HepG2 (cell line): ENCODE results near the gene JPH3. TPM values are rescaled to one million over a fixed set of nuclear protein-coding genes. Genes with fewer than 3 reads are reported as not detected.

ENCODE experiments used
- AGO1 ChIP-seq: fragments of 200-400 bp; formaldehyde crosslinking; IDR thresholded peaks from 2 replicates; pipeline ENCODE4 v1.6.1; 2017; ENCODE audit warnings: mild to moderate bottlenecking, low read depth, low read length, moderate library complexity; ENCODE audit not compliant: poor library complexity, severe bottlenecking
- CBX1 ChIP-seq: IDR thresholded peaks from one replicate; pipeline ENCODE4 v1.6.1; 2016; ENCODE audit warnings: antibody characterized with exemption, low read depth
- CCAR2 ChIP-seq: fragments of 200-400 bp; formaldehyde crosslinking; optimal IDR thresholded peaks from 2 replicates; pipeline ENCODE3; 2018; ENCODE audit warnings: low read depth, mild to moderate bottlenecking, low read length, moderate library complexity
- ETS1 ChIP-seq: sonication (generic); formaldehyde crosslinking; IDR thresholded peaks from 2 replicates; pipeline ENCODE4 v1.4.0; 2020; ENCODE audit warnings: missing genetic modification reagents
- FOXK2 ChIP-seq: fragments of 450-650 bp; IDR thresholded peaks from 2 replicates; pipeline ENCODE4 v1.6.1; 2016
- KDM3A ChIP-seq: IDR thresholded peaks from 2 replicates; pipeline ENCODE4 v1.6.1; 2018; ENCODE audit warnings: low read depth, missing compliant biosample characterization
- LCORL ChIP-seq, 2 experiments: fragments of 450-650 bp in 1 of 2; sonication (generic) in 1 of 2; formaldehyde crosslinking in 1 of 2; IDR thresholded peaks; 2 replicates each; pipeline versions ENCODE4 v1.5.0 to v1.6.1; 2017 to 2020; ENCODE audit warnings: antibody characterized with exemption in 1 of 2, missing genetic modification reagents in 1 of 2
- NFIB ChIP-seq: sonication (generic); formaldehyde crosslinking; IDR thresholded peaks from 2 replicates; pipeline ENCODE4 v1.9.0; 2021; ENCODE audit warnings: missing genetic modification reagents, mild to moderate bottlenecking, borderline replicate concordance
- PHF8 ChIP-seq: sonication (generic); formaldehyde crosslinking; IDR thresholded peaks from 2 replicates; pipeline ENCODE4 v1.5.0; 2020; ENCODE audit warnings: missing genetic modification reagents
- RELA ChIP-seq: sonication (generic); formaldehyde crosslinking; IDR thresholded peaks from 2 replicates; pipeline ENCODE4 v1.4.0; 2020; ENCODE audit warnings: missing genetic modification reagents
- SIN3B ChIP-seq: fragments of 150-350 bp; IDR thresholded peaks from 2 replicates; pipeline ENCODE4 v1.6.1; 2014; ENCODE audit warnings: low read length
- SP2 ChIP-seq: sonication (generic); formaldehyde crosslinking; IDR thresholded peaks from 2 replicates; pipeline ENCODE4 v1.5.1; 2020; ENCODE audit warnings: mild to moderate bottlenecking, missing genetic modification reagents
- THAP8 ChIP-seq: sonication (generic); formaldehyde crosslinking; IDR thresholded peaks from 2 replicates; pipeline ENCODE4 v1.5.1; 2020; ENCODE audit warnings: missing genetic modification reagents, mild to moderate bottlenecking, borderline replicate concordance
- WIZ ChIP-seq: sonication (generic); formaldehyde crosslinking; IDR thresholded peaks from 2 replicates; pipeline ENCODE4 v1.5.1; 2020; ENCODE audit warnings: mild to moderate bottlenecking, missing genetic modification reagents
- ZBTB20 ChIP-seq: sonication (generic); formaldehyde crosslinking; IDR thresholded peaks from 2 replicates; pipeline ENCODE4 v1.8.1; 2023; ENCODE audit warnings: missing genetic modification reagents, low read depth, mild to moderate bottlenecking, borderline replicate concordance
- ZKSCAN1 ChIP-seq: fragments of 150-350 bp; IDR thresholded peaks from 2 replicates; pipeline ENCODE4 v1.6.1; 2014; ENCODE audit warnings: low read length
- ZMYM3 ChIP-seq: sonication (generic); formaldehyde crosslinking; IDR thresholded peaks from 2 replicates; pipeline ENCODE4 v1.5.1; 2020; ENCODE audit warnings: mild to moderate bottlenecking, missing genetic modification reagents
- ZNF253 ChIP-seq: sonication (generic); formaldehyde crosslinking; IDR thresholded peaks from 2 replicates; pipeline ENCODE4 v1.8.0; 2022; ENCODE audit warnings: mild to moderate bottlenecking, missing genetic modification reagents, borderline replicate concordance
- ZNF343 ChIP-seq: sonication (generic); formaldehyde crosslinking; IDR thresholded peaks from 2 replicates; pipeline ENCODE4 v1.4.0; 2020; ENCODE audit warnings: mild to moderate bottlenecking, missing genetic modification reagents
- ZNF512 ChIP-seq: sonication (generic); formaldehyde crosslinking; IDR thresholded peaks from 2 replicates; pipeline ENCODE4 v1.4.0; 2020; ENCODE audit warnings: mild to moderate bottlenecking, missing genetic modification reagents
- ZNF589 ChIP-seq: sonication (generic); formaldehyde crosslinking; conservative IDR thresholded peaks from 2 replicates; pipeline ENCODE4 v1.8.0; 2022; ENCODE audit warnings: mild to moderate bottlenecking, moderate library complexity, missing genetic modification reagents
- ZNF597 ChIP-seq: sonication (generic); formaldehyde crosslinking; IDR thresholded peaks from 2 replicates; pipeline ENCODE4 v1.5.0; 2020; ENCODE audit warnings: missing genetic modification reagents
- ZNF747 ChIP-seq: sonication (generic); formaldehyde crosslinking; IDR thresholded peaks from 2 replicates; pipeline ENCODE4 v1.8.1; 2023; ENCODE audit warnings: missing genetic modification reagents, mild to moderate bottlenecking, borderline replicate concordance
- ZNF883 ChIP-seq: sonication (generic); formaldehyde crosslinking; IDR thresholded peaks from 2 replicates; pipeline ENCODE4 v1.5.1; 2020; ENCODE audit warnings: mild to moderate bottlenecking, missing genetic modification reagents; ENCODE audit errors: not compliant biosample characterization
- ZSCAN31 ChIP-seq: sonication (generic); formaldehyde crosslinking; IDR thresholded peaks from 2 replicates; pipeline ENCODE4 v1.5.0; 2020; ENCODE audit warnings: low read depth, mild to moderate bottlenecking, missing genetic modification reagents
- polyA plus RNA-seq, 8 experiments: library from polyadenylated mRNA; depleted of rRNA in 3 of 8; stranded (reverse) in 7 of 8; unstranded in 1 of 8; fragments of >200 nt; fragmentation: Illumina TruSeq in 4 of 8; extraction: Trizol in 4 of 8; gene quantifications; 2 replicates each; pipeline versions ENCODE4 v1.2.1 to v1.2.3, GENCODE V29; 2011 to 2016; ENCODE audit warnings: low read depth in 4 of 8, missing spikeins in 1 of 8, mixed read lengths in 1 of 8; ENCODE audit not compliant: insufficient read depth in 1 of 8
- total RNA-seq, 5 experiments: library from RNA; depleted of rRNA; stranded (reverse); fragments of >200 nt; fragmentation: Illumina TruSeq; extraction: Trizol; gene quantifications; 2 replicates each; pipeline ENCODE4 v1.2.3, GENCODE V29; 2016; ENCODE audit warnings: low read depth in 1 of 5
- TF ChIP-seq, protein P1 (sequence below): sonication (generic); formaldehyde crosslinking; IDR thresholded peaks from 2 replicates; pipeline ENCODE4 v1.8.0; 2022; ENCODE audit warnings: missing genetic modification reagents, low read depth, mild to moderate bottlenecking, borderline replicate concordance

Gene JPH3
- total and polyA plus RNA-seq, 2 of the 13 experiments (the other 11 are each of a cell fraction or from before 2014, with no cell fraction given): not detected

GRCh38 chr16:87608400-87608985 lies 6.2 kb downstream of the JPH3 start (continued):
- TF ChIP-seq ETS1 (CRISPR knock-in tag): no peak
- TF ChIP-seq ZNF597: no peak
- TF ChIP-seq RELA (CRISPR knock-in tag): no peak
- 0 out of 2 replicates have a peak, but pooled peaks have one; percentile 22 for TF ChIP-seq THAP8 (CRISPR knock-in tag)
- TF ChIP-seq PHF8 (CRISPR knock-in tag): peak; percentile 21; the same call in 1 of the 2 replicates
- 0 out of 2 replicates have a peak, but pooled peaks have one; percentile 55 for TF ChIP-seq ZSCAN31 (CRISPR knock-in tag)
- no peak for TF ChIP-seq ZKSCAN1
- TF ChIP-seq ZNF747 (CRISPR knock-in tag): no peak
- no peak for TF ChIP-seq AGO1
- no peak for TF ChIP-seq LCORL (IDR thresholded peaks at IDR 0.05)
- TF ChIP-seq LCORL (CRISPR knock-in tag; IDR thresholded peaks at IDR 0.05): no peak
- TF ChIP-seq SIN3B: no peak
- no peak for TF ChIP-seq NFIB
- no peak; the same call in 1 of the 2 replicates for TF ChIP-seq SP2 (CRISPR knock-in tag)
- TF ChIP-seq ZNF253 (CRISPR knock-in tag): peak; percentile 65; the same call in 1 of the 2 replicates
- TF ChIP-seq, protein P1, sequence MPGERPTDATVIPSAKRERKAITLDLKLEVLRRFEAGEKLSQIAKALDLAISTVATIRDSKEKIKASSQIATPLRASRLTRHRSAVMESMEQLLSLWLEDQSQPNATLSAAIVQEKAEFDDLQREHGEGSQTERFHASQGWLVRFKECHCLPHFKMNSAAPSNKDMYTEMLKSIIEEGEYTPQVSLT: no peak
- peak; percentile 98; the same call in 1 of the 2 replicates for TF ChIP-seq WIZ (CRISPR knock-in tag)
- no peak for TF ChIP-seq CBX1
- TF ChIP-seq ZNF883 (CRISPR knock-in tag): peak; percentile 57
- no peak for TF ChIP-seq ZMYM3 (CRISPR knock-in tag)
- no peak for TF ChIP-seq FOXK2
- peak; percentile 72 for TF ChIP-seq ZNF343 (CRISPR knock-in tag)
- TF ChIP-seq ZNF589: 0 out of 2 replicates have a peak, but pooled peaks have one; percentile 36
- peak; percentile 69; the same call in 1 of the 2 replicates for TF ChIP-seq ZBTB20 (CRISPR knock-in tag)
- no peak for TF ChIP-seq CCAR2
- TF ChIP-seq ZNF512 (CRISPR knock-in tag): no peak
- no peak for TF ChIP-seq KDM3A (CRISPR knock-in tag)
